Naive thymus-derived CD8-positive, alpha-beta T cell (primary cell): ENCODE results near the gene LAP3. TPM values are rescaled to one million over a fixed set of nuclear protein-coding genes. Genes with fewer than 3 reads are reported as not detected.

ENCODE experiments used
- ATAC-seq, 2 donors: fragments of 150-1000 bp; cut with Tn5 transposase in 1 of 2; sonication (Bioruptor Pico), chemical (Tn5 transposase) in 1 of 2; 1 replicate in 1 of 2; 2 replicates in 1 of 2; pipeline ENCODE4 v1.10.0; 2021; ENCODE audit warnings: mild to moderate bottlenecking in 2 of 2, moderate library complexity in 2 of 2
- POLR2A ChIA-PET: fragments of 350-600 bp; sonication (Branson Sonifier 250); formaldehyde crosslinking; loops from one replicate; lab custom pipeline; 2021; ENCODE audit warnings: antibody characterized with exemption; lab: Charles Lee
- DNase-seq, 10 donors: peaks; one replicate each; pipeline versions ENCODE4 v3.0.0 to v3.0.0-alpha.2; 2020 to 2022
- H3K27ac Mint-ChIP-seq, 10 donors: one replicate each; pipeline ENCODE4 v1.8.0; 2020 to 2022; ENCODE audit warnings: mild to moderate bottlenecking in 10 of 10, mixed read lengths in 10 of 10, moderate library complexity in 4 of 10, inconsistent platforms in 1 of 10
- H3K27me3 Mint-ChIP-seq, 5 donors: one replicate each; pipeline ENCODE4 v1.8.0; 2021 to 2022; ENCODE audit warnings: mixed read lengths in 5 of 5
- H3K36me3 Mint-ChIP-seq, 3 donors: one replicate each; pipeline ENCODE4 v1.8.0; 2020 to 2022; ENCODE audit warnings: mixed read lengths in 3 of 3, mild to moderate bottlenecking in 2 of 3, inconsistent platforms in 1 of 3
- H3K4me1 Mint-ChIP-seq, 4 donors: one replicate each; pipeline ENCODE4 v1.8.0; 2021 to 2022; ENCODE audit warnings: mixed read lengths in 4 of 4
- H3K4me3 Mint-ChIP-seq, 10 donors: one replicate each; pipeline ENCODE4 v1.8.0; 2020 to 2022; ENCODE audit warnings: mild to moderate bottlenecking in 10 of 10, mixed read lengths in 10 of 10, moderate library complexity in 6 of 10, inconsistent platforms in 1 of 10
- H3K9me3 Mint-ChIP-seq, 9 donors: one replicate each; pipeline ENCODE4 v1.8.0; 2020 to 2022; ENCODE audit warnings: mixed read lengths in 9 of 9, mild to moderate bottlenecking in 3 of 9, inconsistent platforms in 1 of 9, moderate library complexity in 1 of 9
- polyA plus RNA-seq, 3 donors: library from polyadenylated mRNA; unstranded; fragments of 300-500 nt; fragmentation: Illumina TruSeq; gene quantifications; one replicate each; pipeline ENCODE4 v1.2.3, GENCODE V29; 2021
- total RNA-seq, 8 experiments: library from RNA in 2 of 8; stranded (reverse) in 2 of 8; gene quantifications; one replicate each; pipeline ENCODE4 v1.2.3 and lab custom pipeline; 2021 to 2026

Gene LAP3
- total and polyA plus RNA-seq, 5 experiments from 2014 or later: 29.2 to 44.7 (median 37.3) TPM

DNA sequence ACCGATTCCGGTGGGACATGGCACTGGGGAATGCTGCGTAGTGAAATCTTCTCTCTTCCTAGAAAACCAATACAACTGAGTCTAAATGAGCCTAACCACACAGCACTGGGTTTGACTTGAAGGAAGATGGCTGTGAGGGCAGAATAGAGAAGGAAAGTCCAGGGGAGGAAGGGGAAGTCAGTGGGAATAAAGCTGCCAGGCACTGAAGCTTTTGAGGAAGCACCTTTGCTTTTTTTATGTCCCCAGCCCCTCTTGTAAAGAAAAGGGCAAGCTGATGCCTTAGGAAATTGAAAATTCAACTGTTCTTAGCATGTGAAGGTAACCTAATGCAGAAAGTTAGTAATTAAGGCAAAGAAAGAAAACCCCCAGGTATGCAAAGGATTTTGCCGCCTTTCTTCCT is 58.1 kb downstream of the LAP3 start:
- ATAC-seq (no peak), DNase-seq (no peak)
- Mint-ChIP-seq H3K36me3 (peaks cover 4 to 64% (median 9%) of the 10 kb centered on the region in 3 donors), H3K9me3 (no peaks in the 10 kb centered on the region), H3K27ac (peak overlapping the region in 5 of 10 donors; percentile 4 to 73 (median 40)), H3K27me3 (no peaks in the 10 kb centered on the region), H3K4me3 (no peak overlapping the region), H3K4me1 (peaks cover 0 to 7% (median under 1%) of the 10 kb centered on the region in 4 donors)
- POLR2A ChIA-PET: no interaction called here

DNA sequence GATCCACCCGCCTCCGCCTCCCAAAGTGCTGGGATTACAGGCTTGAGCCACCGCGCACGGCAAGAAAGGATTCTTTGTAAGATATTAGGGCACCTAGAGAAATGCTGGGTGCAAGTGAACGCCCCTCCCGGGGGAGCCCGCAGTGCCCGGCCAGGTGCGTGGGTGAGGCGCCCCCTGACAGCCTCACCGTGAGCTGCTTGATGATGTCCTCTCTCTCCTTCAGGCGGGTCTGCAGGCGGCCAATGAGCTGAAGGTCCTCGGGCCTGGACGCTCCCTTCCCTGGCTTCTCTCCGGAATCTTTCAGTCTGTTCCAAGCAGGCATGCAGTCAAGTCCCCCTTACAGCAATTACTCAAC is 59.3 kb downstream of the LAP3 start:
- POLR2A ChIA-PET: no interaction called here
- Mint-ChIP-seq H3K27ac (peak overlapping the region in 4 of 10 donors; percentile 47 to 80 (median 60)), H3K36me3 (peaks cover 4 to 53% (median 9%) of the 10 kb centered on the region in 3 donors), H3K9me3 (no peaks in the 10 kb centered on the region), H3K4me3 (no peak overlapping the region), H3K27me3 (no peaks in the 10 kb centered on the region), H3K4me1 (peaks cover 0 to 7% (median 0%) of the 10 kb centered on the region in 4 donors)
- ATAC-seq (peak in 1 of 2 donors; percentile 25), DNase-seq (no peak)

DNA sequence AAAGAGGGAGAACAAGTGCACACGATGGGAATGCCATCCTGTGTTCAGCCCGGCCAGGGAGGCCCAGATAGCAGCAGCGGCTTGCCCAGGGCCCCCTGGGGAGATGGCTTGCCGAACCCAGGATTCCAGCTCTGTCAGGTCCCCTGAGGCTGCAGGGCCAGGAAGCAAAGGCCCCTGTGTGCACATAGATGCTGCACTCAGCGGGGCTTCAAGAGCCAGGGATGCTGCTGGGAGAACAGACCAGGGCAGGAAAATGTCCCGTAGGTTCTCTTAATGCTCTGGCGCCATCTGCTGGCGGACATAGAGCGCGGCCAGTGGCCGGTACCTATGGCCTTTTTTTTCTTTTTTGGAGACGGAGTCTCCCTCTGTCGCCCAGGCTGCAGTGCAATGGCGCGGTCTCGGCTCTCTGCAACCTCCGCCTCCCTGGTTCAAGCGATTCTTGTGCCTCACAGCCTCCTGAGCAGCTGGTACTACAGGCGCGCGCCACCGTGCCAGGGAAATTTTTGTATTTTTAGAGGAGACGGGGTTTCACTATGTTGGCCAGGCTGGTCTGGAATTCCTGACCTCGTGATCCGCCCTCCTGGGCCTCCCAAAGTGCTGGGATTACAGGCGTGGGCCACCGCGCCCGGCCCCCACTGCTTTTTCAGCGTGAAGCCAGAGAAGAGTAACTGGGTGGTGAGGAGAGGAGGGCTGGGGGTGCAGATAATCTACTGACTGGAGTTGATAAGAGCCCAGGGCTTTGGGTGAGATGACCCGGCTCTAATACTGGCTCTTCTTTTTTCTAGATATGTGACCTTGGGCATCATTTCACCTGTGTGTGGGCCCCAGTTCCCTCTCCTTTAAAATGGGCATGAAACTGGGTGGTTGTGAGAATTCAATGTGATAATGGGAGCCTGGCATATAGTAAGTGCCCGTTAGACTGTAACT is 60.0 kb downstream of the LAP3 start:
- Mint-ChIP-seq H3K4me1 (peaks cover 0 to 7% (median 0%) of the 10 kb centered on the region in 4 donors), H3K27me3 (no peaks in the 10 kb centered on the region), H3K27ac (peak overlapping the region in 6 of 10 donors; percentile 2 to 71 (median 44)), H3K36me3 (peaks cover 4 to 46% (median 9%) of the 10 kb centered on the region in 3 donors), H3K4me3 (no peak overlapping the region), H3K9me3 (no peaks in the 10 kb centered on the region)
- peak; percentile 45 to 75 (median 62) for DNase-seq
- peak; percentile 88 to 90 for ATAC-seq
- POLR2A ChIA-PET: no interaction called here

DNA sequence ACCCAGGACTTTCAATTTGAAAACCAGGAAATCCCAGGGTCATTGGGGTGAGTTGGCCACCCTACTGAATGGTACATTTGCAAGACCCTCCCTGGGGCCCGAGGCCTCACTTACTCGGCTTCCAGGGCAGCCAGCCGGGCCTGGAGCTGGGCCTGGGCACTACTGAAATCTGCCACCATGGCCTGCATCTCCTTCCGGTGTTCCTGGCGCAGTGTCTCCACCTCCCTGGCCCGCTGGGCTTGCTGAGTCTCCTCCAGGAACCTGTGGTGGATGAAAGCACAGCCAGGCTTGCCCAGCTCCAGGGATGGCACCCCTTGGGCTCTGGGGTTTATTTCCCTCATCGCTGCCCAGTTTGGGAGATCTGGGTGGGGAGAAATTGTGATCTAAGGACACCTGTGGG is 62.1 kb downstream of the LAP3 start:
- POLR2A ChIA-PET: no interaction called here
- ATAC-seq (no peak), DNase-seq (no peak)
- H3K4me1 Mint-ChIP-seq: peaks cover 0 to 7% (median 6%) of the 10 kb centered on the region in 4 donors
- peaks cover 4 to 25% (median 8%) of the 10 kb centered on the region in 3 donors for H3K36me3 Mint-ChIP-seq
- H3K9me3 Mint-ChIP-seq: no peaks in the 10 kb centered on the region
- no peaks in the 10 kb centered on the region for H3K27me3 Mint-ChIP-seq
- peak overlapping the region in 3 of 10 donors; percentile 13 to 35 (median 22) for H3K27ac Mint-ChIP-seq
- H3K4me3 Mint-ChIP-seq: no peak overlapping the region

DNA sequence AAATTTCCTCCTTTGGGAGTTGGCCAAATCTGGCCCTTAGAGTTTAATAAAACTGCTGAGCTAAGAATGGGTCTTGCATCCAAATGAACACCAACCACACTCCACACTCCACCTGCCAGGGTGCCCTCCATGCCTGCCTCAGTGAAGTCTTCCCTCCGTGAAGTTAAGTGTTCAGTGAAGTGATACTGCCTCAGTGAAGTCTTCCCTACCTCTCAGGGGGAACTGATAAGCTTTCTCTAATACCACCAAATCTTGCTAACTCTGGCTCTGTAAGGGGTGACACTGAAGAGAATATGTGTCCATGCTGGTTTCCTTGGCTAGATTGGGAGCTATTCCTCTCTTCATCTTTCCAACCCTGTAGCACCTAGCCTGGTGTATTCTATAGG is 65.4 kb downstream of the LAP3 start:
- peaks cover 0 to 3% (median 3%) of the 10 kb centered on the region in 3 donors for H3K36me3 Mint-ChIP-seq
- no peaks in the 10 kb centered on the region for H3K27me3 Mint-ChIP-seq
- POLR2A ChIA-PET: no interaction called here
- no peaks in the 10 kb centered on the region for H3K9me3 Mint-ChIP-seq
- DNase-seq (no peak), ATAC-seq (no peak)
- H3K4me1 Mint-ChIP-seq: peaks cover 0 to 9% (median 5%) of the 10 kb centered on the region in 4 donors
- peak overlapping the region in 3 of 10 donors; percentile 3 to 48 (median 26) for H3K27ac Mint-ChIP-seq
- H3K4me3 Mint-ChIP-seq: peak overlapping the region in 1 of 10 donors; percentile 22

DNA sequence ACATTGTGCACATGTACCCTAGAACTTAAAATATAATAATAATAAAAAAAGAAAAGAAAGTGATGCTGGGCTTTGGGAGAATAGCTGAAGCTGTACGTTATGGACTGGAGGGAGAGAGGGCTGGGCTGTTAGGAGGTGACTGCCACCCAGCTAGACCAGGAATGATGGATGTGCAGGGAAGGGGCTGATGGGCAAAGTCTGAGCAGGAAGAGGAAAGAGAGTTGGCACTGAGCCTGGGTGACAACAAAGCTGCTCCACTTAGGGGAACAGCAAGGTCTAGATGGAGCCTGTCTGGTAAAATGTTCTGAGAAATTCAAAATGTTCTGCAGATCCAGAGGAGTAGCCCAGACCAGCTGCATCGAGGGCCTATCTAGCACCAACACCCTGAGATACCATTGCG is 69.7 kb downstream of the LAP3 start:
- no peak for ATAC-seq
- POLR2A ChIA-PET: no interaction called here
- Mint-ChIP-seq H3K27ac (no peak overlapping the region), H3K4me3 (no peak overlapping the region), H3K27me3 (peaks cover 0 to 2% (median 0%) of the 10 kb centered on the region in 5 donors), H3K36me3 (peaks cover 0 to 3% (median 0%) of the 10 kb centered on the region in 3 donors), H3K4me1 (peaks cover 17 to 28% (median 21%) of the 10 kb centered on the region in 4 donors), H3K9me3 (no peaks in the 10 kb centered on the region)
- no peak for DNase-seq

DNA sequence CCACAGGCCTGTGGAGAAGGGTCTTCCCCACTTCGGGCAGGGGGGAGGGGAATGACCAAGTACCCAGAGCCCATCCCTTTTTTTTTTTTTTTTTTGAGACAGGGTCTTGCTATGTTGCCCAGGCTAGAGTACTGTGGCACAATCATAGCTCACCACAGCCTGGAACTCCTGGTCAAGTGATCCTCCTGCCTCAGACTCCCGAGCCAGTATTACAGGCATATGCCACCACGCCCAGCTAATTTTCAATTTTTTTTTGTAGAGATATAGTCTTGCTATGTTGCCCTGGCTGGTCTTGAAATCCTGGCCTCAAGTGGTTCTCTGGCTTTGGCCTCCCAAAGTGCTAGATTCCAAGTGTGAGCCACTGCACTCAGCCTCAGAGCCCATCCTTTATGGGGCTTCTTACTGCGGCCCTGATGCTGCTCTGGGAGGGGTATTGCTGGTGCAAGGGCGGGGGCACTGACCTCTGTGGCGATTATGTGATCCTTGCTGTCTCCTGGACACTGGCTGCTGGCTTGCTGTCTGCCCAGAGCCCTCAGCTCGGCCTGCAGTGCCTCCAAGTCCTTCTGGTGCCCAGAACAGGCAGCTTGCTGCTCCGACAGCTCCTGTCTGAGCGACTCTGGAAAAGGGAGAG is 70.3 kb downstream of the LAP3 start:
- Mint-ChIP-seq H3K4me3 (no peak overlapping the region), H3K27me3 (peaks cover 0 to 2% (median 0%) of the 10 kb centered on the region in 5 donors), H3K9me3 (no peaks in the 10 kb centered on the region), H3K36me3 (peaks cover 0 to 3% (median 0%) of the 10 kb centered on the region in 3 donors), H3K27ac (peak overlapping the region in 1 of 10 donors; percentile 37), H3K4me1 (peaks cover 19 to 31% (median 23%) of the 10 kb centered on the region in 4 donors)
- POLR2A ChIA-PET: no interaction called here
- ATAC-seq: no peak
- DNase-seq: no peak

DNA sequence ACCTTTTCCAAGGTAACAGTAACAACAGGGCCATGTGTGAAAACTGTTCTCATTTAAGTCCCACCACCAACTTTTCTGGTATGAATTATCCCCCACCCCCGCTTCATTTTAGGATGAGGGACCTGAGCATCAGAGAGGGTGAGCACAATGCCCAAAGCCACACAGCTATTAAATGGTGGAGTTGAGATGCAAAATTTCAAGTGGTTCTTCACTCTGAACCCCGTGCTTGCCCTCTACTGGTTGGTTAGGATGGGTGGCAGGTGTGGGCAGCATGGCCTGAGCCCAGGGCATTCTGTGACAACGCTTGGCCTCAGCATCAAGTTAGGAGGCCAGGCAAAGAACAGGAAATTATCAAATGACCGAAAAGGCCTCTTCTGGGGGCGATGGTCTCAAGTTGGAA is 70.9 kb downstream of the LAP3 start:
- DNase-seq: no peak
- peaks cover 0 to 2% (median 0%) of the 10 kb centered on the region in 5 donors for H3K27me3 Mint-ChIP-seq
- H3K27ac Mint-ChIP-seq: no peak overlapping the region
- no peak for ATAC-seq
- H3K4me1 Mint-ChIP-seq: peaks cover 19 to 26% (median 23%) of the 10 kb centered on the region in 4 donors
- no peak overlapping the region for H3K4me3 Mint-ChIP-seq
- no peaks in the 10 kb centered on the region for H3K9me3 Mint-ChIP-seq
- POLR2A ChIA-PET: no interaction called here
- peaks cover 0 to under 1% (median 0%) of the 10 kb centered on the region in 3 donors for H3K36me3 Mint-ChIP-seq

DNA sequence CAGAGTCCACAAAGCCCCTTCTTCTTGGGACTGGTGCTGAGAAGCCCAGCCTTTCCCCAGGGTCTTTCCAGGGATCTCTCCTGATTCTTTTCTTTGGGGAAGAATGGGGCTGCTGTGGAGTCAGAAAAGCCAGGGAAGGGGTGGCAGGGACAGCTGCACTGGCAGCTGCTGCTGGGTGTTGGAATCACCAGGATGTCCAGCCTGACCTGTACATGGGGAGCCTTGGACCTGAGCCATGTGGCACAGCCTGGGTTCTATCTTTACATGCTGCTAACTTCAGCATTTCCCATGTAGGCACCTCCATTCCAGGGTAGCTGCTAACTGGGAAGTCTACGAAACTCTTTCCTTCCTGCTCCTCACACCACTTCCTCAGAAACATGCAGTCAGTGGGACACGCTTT is 73.4 kb downstream of the LAP3 start:
- peaks cover 15 to 33% (median 26%) of the 10 kb centered on the region in 4 donors for H3K4me1 Mint-ChIP-seq
- POLR2A ChIA-PET: no interaction called here
- DNase-seq (no peak), ATAC-seq (no peak)
- H3K4me3 Mint-ChIP-seq: peak overlapping the region in 3 of 10 donors; percentile 37 to 59 (median 58)
- H3K9me3 Mint-ChIP-seq: no peaks in the 10 kb centered on the region
- peaks cover 0 to 4% (median 0%) of the 10 kb centered on the region in 3 donors for H3K36me3 Mint-ChIP-seq
- H3K27me3 Mint-ChIP-seq: peaks cover 0 to 2% (median 0%) of the 10 kb centered on the region in 5 donors
- peak overlapping the region in 5 of 10 donors; percentile 21 to 89 (median 40) for H3K27ac Mint-ChIP-seq

DNA sequence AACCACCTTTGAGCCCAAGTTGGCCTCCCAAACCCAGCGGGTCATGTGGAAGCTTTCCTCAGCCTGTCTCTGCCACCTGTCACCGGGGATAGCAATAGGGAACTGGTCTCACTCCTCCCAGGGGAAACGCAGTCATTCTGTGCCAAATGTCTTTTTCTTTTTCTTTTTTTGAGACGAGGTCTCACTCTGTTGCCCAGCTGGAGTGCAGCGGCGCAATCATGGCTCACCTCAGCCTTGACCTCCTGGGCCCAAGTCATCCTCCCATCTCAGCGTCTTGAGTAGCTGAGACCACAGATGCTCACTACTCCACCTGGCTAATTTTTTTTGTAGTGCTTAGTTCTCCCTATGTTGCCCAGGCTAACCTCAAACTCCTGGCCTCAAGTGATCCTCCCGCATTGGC is 77.7 kb downstream of the LAP3 start:
- Mint-ChIP-seq H3K4me3 (no peak overlapping the region), H3K27me3 (no peaks in the 10 kb centered on the region), H3K4me1 (peaks cover 16 to 38% (median 28%) of the 10 kb centered on the region in 4 donors), H3K9me3 (no peaks in the 10 kb centered on the region), H3K27ac (no peak overlapping the region), H3K36me3 (peaks cover 0 to 4% (median 0%) of the 10 kb centered on the region in 3 donors)
- POLR2A ChIA-PET: no interaction called here
- DNase-seq (no peak), ATAC-seq (no peak)

DNA sequence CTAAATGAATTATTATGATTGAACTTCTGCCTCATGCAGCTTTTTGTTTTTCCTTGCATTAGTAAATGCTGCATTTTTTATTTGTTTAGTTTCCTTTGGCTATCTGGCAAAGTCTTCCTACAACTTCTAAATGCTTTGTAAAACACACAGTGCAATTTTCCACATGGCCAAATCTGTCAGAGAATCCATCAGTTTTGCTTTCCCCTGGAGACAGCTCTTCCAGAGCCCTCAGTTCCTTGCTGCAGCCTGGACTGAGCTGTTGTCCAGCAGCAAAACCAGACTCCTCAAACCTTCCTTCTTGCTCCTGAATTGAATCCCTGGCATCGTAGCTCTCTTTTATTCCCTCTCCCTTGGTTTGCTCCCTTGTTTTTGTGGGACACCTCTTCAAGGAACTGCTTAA is 80.1 kb downstream of the LAP3 start:
- Mint-ChIP-seq H3K36me3 (peaks cover 0 to 4% (median 0%) of the 10 kb centered on the region in 3 donors), H3K27me3 (no peaks in the 10 kb centered on the region), H3K27ac (no peak overlapping the region), H3K9me3 (no peaks in the 10 kb centered on the region), H3K4me1 (peaks cover 2 to 18% (median 8%) of the 10 kb centered on the region in 4 donors), H3K4me3 (peak overlapping the region in 1 of 10 donors; percentile 18)
- ATAC-seq (no peak), DNase-seq (no peak)
- POLR2A ChIA-PET: no interaction called here
